Middle frontal gyrus (tissue), 1 donor: Measurements from ENCODE around the gene NPBWR2.

Source experiments
- DNase-seq: peaks from one replicate; pipeline ENCODE4 v3.0.0-alpha.2; 2015; ENCODE audit warnings: low spot score; ENCODE audit errors: extremely low spot score

Gene NPBWR2

DNA sequence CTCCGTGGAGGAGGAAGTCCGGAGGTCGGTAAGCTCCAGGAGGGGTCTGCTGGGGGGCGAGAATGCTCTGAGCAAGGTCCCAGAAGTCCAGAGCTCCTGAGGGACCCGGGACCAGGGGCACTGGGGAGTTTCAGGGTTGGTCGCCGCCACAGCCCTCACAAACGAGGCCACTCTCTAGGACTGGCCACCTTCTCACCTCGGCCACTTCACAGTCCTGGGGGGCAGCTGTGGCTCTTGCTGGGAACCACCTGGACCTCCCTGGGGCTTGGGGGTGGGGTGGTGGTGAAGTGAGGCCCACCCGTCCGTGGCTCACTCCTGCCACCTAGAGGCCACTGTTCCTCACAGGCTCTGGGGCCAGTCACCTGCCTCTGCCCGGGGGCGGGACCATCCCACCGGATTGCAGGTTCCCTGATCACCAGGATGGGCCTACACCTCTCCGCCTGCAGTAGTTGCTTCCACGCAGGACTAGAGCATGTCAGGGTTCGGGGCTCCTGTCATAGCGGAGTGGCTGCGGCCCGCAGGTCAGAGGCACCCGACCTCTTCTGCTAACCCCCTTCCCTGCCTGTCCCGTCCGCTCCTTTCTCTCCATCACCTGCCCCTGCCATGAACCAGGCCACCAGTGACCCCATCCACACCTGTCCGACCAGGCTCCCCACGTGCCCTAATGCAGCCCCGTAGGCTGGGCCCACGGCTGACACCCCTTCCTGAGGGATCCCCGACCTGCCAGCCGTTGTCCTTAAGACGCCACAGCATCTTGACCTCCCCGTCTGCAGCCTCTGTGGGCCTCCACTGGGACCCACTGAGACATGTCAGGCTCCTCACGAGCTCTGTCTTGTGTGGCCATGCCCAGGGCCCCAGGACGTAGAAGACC is 49.5 kb downstream of the NPBWR2 start:
- DNase-seq, result no peak

DNA sequence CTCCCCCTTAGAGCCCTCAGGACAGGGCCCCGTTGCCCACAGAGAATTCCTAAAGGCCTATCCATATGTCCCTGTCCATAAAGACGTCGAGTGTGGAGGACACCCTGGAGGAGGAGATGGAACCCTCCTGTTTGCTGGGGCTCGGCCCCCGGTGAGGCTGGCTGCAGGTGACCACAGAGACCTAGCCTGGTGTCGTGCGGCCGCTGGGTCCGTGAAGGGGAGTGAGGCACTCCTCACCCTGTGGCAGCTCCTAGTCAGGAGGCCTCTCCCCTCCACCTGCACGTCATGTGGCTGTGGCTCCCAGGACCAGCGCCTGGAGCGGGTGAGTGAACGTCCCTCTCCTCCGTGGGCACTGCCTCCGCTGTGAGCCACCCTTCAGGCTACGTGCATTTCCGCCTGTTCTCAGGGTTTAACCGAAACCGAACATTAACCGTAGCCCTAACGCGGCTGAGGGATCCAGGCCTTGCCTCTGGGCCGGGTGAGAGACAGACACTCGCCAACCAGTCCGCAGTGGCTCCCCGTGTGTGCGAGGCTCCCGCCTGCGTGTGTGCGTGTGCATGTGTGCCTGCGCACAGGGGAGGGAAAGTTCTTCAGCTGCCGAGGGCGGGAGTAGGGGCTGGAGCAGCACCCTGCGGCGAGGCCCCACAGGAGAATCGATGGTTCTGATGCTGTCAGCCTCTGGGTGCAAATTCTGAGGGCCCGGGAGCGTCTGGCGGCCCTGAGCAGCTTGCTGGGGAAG is 50.3 kb downstream of the NPBWR2 start:
- no peak for DNase-seq

DNA sequence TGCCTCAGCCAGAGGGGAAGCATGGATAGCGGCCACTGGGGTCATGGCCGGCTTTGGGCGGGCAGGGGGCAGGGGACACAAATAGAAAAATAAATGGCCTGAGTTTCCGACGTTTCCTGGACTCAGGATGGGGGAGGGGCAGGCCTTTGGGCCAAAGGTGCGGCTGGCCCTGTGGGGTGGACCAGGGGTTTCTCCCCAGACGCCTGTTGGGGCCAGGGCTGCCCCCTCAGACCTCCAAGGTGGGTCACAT is 50.8 kb downstream of the NPBWR2 start:
- no peak for DNase-seq

DNA sequence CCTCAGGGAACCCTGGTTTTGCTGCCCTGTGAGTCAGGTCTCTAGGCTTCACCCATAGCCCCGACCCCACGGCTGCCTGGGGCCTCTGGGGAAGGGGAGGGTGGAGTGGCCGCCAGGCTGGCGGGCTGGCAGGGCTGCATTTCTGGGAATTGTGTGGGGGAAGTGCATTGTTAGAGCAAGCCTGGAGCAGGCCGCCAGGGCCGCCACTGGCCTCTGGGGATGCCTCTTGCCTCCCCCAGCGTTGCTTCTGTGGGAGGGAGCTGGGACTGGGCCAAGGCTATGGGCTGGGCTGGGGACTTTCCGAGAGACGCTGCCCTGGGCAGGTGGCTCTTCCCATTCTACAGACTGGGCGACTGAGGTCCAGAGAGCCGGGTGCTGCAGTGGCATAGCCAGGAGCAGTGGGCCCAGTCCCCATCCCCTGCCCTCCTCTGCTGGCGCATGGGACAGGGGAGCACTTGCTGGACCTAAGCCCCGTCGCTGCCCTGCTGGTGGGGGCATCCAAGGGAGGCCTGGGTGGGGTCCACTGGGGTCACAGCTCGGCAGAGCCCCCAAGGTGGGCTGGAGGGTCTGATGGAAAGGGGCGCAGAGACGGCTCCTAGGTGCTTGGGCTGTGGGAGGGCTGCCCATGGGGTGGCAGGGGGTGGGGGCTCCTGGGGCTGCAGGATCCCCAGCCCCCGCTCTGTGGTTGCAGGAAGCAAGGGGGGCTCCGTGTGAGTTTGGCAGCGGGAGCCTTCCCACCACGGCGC is 51.3 kb downstream of the NPBWR2 start:
- no peak for DNase-seq

DNA sequence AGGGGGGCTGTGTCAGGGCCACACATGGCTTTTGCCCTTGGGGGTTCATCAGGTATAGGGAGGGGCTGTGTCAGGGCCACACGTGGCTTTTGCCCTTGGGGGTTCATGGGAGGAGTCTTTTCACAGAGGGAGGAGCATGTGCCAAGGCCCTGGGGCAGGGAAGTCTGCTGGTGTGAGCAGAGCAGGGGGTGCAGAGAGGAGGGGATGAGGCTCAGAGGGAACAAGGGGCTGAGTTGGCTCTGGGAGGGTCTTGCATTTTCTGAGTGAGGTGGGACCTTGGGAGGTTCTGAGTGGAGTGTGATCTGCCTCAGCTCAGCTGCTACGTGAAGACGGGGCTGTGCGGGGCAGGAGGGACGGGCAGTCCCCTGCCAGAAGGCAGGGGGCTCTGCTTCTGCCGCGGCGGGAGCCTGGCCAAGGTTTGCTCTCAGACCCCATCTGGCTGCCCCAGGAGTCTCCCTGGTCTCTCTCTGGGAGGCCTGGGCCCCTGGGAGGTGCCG is 51.9 kb downstream of the NPBWR2 start:
- DNase-seq, result no peak

DNA sequence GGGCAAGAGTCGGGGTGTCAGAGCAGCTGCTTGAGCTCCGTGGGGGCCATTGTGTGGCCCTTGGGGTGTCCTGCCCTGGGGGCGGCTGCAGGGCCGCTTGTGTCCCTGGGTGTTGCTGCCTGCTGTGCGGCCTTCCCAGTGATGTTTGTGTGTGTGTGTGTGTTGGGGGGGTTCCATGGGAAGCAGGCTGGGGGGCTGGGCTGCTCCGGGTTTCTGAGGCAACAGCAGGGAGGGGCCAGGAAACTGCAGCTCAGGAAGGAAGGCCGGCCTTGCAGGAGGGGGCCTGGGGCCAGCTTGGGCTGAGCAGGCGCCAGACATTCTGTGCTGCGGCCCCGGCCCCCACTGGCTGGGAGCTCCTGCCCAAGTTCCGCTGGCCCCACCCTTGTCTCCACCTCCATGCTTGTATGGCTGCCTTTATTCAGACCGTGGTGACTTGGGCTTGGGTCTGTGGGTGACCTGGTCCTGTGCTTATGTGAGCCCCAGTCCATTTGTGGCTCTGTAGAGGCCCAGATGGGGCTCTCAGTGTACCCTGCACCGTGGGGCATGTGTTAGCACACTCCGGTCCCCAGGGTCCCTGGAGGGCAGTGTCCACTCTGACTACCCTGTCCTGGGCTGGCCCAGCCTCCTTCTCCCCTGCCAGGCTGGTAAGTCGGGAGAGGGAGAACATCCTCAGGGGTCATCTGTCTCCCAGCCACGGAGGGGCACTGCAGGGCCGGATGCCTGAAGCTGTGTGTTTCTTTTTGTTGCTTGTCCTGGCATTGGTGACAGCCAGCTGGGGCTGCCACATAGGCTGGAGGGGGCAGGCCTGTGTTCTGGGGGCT is 53.3 kb downstream of the NPBWR2 start:
- no peak for DNase-seq
